Mucosa of gallbladder (tissue), 1 donor: Measurements from ENCODE around the gene RBX1. TPM values are rescaled to one million over a fixed set of nuclear protein-coding genes. Genes with fewer than 3 reads are reported as not detected.
"Not testable (repeated sequence)": the region's sequence is repeated elsewhere in the genome, so short reads cannot be mapped to it uniquely, and the experiment has no call there.

ENCODE experiments used
- DNase-seq: peaks from one replicate; pipeline ENCODE4 v3.0.0-alpha.2; 2020; ENCODE audit warnings: low spot score
- total RNA-seq: library from RNA; stranded (reverse); gene quantifications from one replicate; pipeline ENCODE4 v1.2.1, GENCODE V29; 2021
- donor health status: DM: no; HTN: no; CAD: no.

The RBX1 gene
- 39.9 TPM for total RNA-seq

- peak; percentile 97 for DNase-seq
Measured at GRCh38 chr22:40950962-40951794, at the start of gene RBX1. RBX1 (plus strand) TSS chr22:40951378; CDS start chr22:40951399, 21 bp downstream.

- DNase-seq: no peak
Measured at GRCh38 chr22:40904101-40904500, 47.1 kb upstream of the RBX1 start.

DNA sequence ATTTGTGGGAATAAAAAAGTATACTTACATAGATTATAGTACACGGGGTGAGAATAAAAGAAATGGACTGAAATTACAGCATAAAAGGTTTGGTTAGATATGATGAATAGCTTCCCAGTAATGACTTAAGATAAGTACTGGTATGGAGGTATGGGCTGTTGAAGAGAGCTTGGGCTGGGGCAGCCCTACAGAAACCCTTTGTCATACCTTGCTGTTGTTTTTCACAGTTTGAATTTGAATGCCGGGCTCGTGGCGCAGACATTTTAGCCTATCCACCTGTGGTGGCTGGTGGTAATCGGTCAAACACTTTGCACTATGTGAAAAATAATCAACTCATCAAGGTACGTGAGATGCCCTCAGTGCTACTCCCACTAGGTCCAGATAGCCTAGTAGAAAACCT is 42.3 kb upstream of the RBX1 start:
- DNase-seq: no peak

GRCh38 chr22:40911772-40912171 is 39.4 kb upstream of the RBX1 start:
- DNase-seq: no peak

- not testable (repeated sequence) for DNase-seq
Measured at GRCh38 chr22:40912987-40913386, 38.2 kb upstream of the RBX1 start.

- no peak for DNase-seq
Measured at GRCh38 chr22:40919446-40919845, 31.7 kb upstream of the RBX1 start.

DNA sequence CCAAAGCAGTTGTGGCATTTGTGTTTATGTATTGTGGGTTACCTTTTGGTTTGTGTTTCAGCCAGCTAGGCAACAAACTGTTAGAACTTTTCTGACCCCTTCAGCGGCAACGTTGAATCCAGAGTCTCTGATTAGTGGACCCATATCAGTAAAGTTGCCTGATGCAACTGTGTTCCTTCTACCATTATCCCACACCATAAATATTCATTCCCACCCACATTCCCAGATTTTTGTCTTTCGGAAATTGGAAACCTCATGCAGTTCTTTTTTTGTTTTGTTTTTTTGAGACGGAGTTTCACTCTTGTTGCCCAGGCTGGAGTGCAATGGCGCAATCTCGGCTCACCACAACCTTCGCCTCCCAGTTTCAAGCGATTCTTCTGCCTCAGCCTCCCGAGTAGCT is 30.7 kb upstream of the RBX1 start:
- no peak for DNase-seq

DNA sequence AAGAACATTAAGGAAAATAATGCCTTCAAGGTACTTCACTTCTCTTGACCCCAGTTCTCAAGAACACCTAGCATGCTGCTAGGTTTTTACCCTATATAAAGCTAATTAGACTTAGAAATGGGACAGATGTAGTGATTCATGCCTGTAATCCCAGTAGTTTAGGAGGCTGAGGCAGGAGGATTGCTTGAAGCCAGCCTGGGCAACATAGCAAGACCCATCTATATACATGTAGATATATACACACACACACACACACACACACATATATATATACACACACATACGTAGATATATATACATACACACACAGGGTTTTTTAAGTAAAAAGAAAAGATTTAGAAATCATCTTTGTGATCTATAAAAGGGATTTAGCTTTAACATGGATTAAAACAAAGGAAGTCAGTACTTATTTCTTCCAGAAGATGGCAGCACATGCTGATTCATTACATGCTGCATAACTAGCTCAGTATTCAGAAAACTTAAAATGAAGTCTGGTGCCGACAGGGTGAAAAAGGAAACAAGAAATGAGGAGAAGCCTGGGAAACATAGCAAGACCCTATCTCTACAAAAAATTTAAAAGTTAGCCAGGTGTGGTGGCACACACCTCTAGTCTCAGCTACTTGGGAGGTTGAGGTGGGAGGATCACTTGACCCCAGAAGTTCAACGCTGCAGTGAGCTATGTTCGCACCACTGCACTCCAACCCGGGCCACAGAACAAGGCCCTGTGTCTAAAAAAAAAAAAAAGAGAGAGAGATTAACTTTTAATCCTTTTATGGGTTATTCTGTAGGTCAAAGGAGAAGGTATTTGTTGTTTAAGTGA is 28.5 kb upstream of the RBX1 start:
- no peak for DNase-seq

- no peak for DNase-seq
Measured at GRCh38 chr22:40928657-40929056, 22.5 kb upstream of the RBX1 start.

DNA sequence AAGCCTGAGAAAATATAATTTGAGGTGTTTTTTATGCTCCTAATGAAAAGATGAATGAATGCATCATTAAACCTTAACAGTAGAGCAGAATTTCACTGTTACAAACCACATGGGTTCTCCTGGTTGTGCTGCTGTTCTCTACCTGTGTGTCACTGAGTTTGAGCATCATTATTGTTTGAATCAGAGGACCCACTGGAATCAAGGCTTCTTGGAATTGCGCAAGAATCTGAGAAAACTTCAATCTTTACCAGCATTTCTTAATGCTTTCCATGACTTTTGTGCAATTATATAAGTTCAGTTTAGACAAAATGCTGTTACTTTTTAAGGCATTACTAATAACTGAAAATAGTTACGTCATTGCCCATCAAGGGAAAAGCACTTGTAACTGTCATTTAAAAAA is 18.8 kb upstream of the RBX1 start:
- no peak for DNase-seq

- no peak for DNase-seq
Measured at GRCh38 chr22:40939202-40939601, 12.0 kb upstream of the RBX1 start.

DNA sequence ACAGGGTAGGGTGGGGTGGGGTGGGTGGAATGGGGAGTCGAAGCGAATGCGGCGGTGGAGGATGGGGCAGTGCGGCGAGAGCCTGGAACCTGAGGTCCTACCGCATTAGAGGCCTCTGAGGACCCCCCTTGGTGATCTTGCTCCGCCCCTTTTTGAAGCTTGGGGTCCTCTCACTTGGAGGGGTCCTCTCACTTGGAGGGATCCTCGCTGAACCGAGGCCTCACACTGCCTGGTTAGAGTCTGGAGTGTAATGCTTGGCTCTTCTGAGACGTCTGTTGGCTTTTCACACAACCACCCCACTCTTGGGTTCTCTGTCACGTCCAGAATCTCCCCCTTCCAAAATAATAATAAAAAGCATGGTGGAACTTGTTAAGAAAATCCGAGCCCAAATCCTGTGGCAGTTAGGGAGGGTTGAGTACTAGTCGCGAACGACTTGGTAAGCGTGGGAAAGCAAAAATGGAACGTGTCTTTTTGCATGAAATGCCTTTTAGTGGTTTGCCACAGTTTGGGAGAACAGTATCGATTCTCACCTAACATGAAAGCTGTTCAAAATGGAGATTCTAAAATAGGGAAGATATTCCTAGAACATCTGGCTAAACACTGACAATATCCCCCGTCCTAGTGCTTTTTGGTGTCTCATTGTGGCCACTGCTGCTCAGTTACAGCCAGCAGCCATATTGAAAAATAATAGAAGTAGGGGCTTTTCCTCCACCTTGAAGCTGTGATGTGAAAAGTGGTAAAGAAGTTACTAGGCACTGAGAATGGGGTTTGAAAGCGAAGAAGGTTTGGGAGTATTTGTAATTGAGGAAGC is 822 bp downstream of the RBX1 start:
- no peak for DNase-seq

DNA sequence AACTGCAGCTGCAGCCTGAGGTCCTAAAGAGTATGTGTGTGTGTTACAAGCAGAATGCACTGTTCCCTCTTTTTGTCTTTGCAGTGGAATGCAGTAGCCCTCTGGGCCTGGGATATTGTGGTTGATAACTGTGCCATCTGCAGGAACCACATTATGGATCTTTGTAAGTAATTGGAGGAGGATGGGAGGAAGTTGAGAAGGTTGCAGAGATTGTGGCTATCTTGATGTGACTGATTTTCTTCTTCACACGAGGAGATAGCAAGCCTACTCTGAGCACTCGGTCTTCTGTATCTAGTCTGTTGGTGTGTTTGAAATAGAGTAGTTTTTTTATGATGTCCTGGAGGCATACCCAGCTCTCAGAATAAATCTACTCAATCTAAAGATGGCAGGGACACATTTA is 2.3 kb downstream of the RBX1 start:
- DNase-seq: no peak

GRCh38 chr22:40954113-40954512 is 2.9 kb downstream of the RBX1 start:
- DNase-seq: no peak

- no peak for DNase-seq
Measured at GRCh38 chr22:40955571-40955970, 4.4 kb downstream of the RBX1 start.

DNA sequence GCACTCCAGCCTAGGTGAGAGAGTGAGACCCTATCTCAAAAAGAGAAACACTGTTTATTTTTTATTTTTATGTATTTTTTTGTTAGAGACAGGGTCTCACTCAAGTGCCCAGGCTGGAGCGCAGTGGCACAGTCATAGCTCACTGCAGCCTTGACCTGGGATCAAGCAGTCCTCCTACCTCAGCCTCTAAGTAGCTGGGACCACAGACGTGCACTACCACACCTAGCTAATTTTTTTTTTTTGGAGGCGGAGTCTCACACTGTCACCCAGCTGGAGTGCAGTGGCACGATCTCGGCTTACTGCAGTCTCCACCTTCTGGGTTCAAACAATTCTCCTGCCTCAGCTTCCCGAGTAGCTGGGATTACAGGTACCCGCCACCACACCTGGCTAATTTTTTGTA is 6.4 kb downstream of the RBX1 start:
- no peak for DNase-seq

GRCh38 chr22:40958299-40958698 is 7.1 kb downstream of the RBX1 start:
- DNase-seq: no peak

GRCh38 chr22:40960145-40960544 is 9.0 kb downstream of the RBX1 start:
- DNase-seq: no peak

DNA sequence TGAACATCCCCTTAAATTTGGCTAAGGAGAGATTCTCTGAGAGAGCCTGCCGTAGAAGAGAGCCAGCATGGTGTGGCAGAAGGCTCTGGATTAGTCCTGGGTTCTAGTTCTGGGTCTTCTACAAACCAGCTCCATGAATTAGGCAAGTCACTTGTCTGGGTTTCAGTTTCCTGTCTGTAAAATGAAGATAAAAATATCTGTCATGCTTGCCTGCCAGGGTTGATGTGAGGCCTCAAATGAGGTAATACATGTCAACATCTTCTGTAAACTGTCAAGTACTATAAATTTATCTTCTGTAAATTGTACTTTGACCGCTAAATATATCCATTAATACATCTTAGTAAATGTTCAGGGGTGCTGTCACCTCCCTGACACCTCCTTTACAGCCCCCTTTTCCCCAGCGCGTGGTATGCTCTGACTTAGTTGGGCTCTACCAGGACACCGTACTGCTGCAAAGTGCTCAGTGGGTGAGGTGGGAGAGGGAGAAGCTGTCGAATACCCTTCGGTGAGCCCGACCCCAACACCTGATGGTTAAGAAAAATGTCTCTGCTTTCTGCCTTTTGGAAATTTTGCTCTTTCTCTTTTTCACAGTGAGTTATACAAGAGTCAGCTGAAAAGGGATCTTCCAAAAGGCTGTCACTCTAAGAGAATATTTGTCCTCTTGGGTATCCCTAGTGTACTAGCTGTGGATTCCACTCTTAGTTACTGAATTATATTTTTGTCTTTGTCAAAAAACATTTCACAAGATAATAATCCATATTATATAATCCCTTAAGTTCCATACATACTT is 15.0 kb downstream of the RBX1 start:
- DNase-seq: no peak

DNA sequence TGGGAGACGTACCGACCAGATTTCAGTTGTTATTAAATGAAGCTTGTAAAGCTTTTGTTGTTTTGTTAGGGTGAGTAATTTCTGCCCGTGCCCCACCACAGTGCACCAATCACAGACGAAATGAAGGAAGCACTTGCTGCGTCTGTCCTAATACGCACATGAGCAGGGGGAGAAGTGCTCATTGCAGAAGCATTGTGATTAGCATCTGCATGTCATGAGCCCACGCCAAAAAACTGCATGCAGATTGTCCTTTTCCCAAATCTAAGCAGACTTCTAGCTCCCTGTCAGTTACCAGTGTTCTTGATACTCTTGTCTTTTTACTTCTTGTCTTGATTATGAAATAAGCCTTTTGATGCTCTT is 15.5 kb downstream of the RBX1 start:
- no peak for DNase-seq

DNA sequence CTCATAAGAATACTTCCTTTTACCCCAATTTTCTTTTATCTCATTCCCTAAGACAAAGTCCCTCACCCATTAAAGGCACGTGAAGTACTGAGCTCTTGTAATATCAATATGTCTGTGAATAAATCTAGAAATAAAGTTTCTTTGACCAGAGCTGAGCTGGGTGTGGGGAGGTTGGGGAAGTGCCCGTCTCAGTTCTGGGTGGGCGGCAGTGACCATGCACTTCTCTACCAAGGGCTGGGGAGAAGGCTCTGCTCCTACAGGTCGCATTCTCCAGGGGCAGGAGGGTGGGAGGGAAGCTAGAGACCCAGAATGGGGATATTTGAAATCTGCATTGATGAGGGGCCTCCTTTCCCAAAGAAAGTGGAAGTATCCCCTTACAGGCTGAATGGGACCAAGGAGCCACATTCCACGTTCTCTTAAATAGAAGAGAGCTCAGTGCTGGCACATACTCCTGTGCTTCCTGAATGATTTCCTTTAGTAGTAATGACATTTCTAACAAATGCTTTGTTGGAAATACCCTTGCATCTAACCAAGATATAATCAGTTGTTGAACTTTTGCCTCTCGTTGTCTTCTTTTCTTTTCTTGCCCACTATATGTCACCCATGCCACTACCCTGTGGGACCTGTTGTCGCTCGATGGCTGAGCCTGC is 16.1 kb downstream of the RBX1 start:
- no peak for DNase-seq
